ENCODE results near the gene ADAD1.

GRCh38 chr4:122450847-122451246 is 72.0 kb downstream of the ADAD1 start:
- TF ChIP-seq CTCF (IDR thresholded peaks at IDR 0.05) (no peak), POLR2A (IDR thresholded peaks at IDR 0.05) (no peak)
